ENCODE measurements around the gene CDKL4.

DNA sequence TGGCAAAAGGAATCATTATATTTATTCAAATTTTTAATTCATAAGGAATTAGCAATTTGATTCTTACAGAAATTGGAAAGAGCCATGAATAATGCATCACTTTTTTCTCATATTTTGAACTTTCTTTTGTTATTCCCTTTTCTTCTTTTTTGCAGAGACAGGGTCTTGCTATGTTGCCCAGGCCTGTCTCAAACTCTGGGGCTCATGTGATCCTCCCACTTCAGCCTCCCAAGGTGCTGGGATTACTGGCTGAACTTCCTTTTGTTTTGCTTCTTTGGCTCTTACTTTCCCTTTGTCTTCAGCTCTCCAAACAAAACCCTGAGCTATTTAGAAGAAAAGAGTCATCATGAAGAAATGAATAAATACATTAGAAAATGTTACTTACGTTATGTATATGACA, 30.8 kb downstream of the CDKL4 start:
- no peak for TF ChIP-seq POLR2A (IDR thresholded peaks at IDR 0.05; ENCODE audit: low read length)
- TF ChIP-seq GATA1 (IDR thresholded peaks at IDR 0.05; ENCODE audit: low read depth, low read length): no peak
